Retinal pigment epithelial cell (primary cell): ENCODE data around the gene KMT2A.

Experiments
- DNase-seq: peaks from one replicate; pipeline ENCODE4 v3.0.0-alpha.2; 2010; ENCODE audit warnings: low read depth
- H3K4me3 ChIP-seq: 2 replicates; pipeline ENCODE4 v1.5.1; 2011; ENCODE audit warnings: mild to moderate bottlenecking, low read length, control low read depth, moderate library complexity
- CTCF ChIP-seq: conservative IDR thresholded peaks from 2 replicates; pipeline ENCODE4 v1.5.1; 2011; ENCODE audit warnings: low read depth, low read length, control low read depth, inconsistent platforms

The KMT2A gene

GRCh38 chr11:118491041-118491440 is 54.7 kb downstream of the KMT2A start:
- H3K4me3 ChIP-seq: no peak overlapping the region
- DNase-seq: no peak
- no peak for TF ChIP-seq CTCF

GRCh38 chr11:118497831-118498230 is 61.5 kb downstream of the KMT2A start:
- peak; percentile 15 for DNase-seq
- H3K4me3 ChIP-seq: no peak overlapping the region
- TF ChIP-seq CTCF: no peak

GRCh38 chr11:118503216-118503615 is 66.9 kb downstream of the KMT2A start:
- no peak overlapping the region for H3K4me3 ChIP-seq
- no peak for DNase-seq
- TF ChIP-seq CTCF: no peak

GRCh38 chr11:118511601-118512000 is 75.3 kb downstream of the KMT2A start:
- no peak for TF ChIP-seq CTCF
- H3K4me3 ChIP-seq: no peak overlapping the region
- DNase-seq: no peak

GRCh38 chr11:118514103-118514502 is 77.8 kb downstream of the KMT2A start:
- TF ChIP-seq CTCF: no peak
- no peak overlapping the region for H3K4me3 ChIP-seq
- no peak for DNase-seq

GRCh38 chr11:118519549-118519948 is 83.3 kb downstream of the KMT2A start:
- DNase-seq: no peak
- no peak for TF ChIP-seq CTCF
- no peak overlapping the region for H3K4me3 ChIP-seq

GRCh38 chr11:118521892-118522311 is 85.6 kb downstream of the KMT2A start:
- no peak overlapping the region for H3K4me3 ChIP-seq
- DNase-seq: no peak
- no peak for TF ChIP-seq CTCF
